ENCODE data around the gene ACTRT2. TPM values are rescaled to one million over a fixed set of nuclear protein-coding genes. Genes with fewer than 3 reads are reported as not detected.

Gene ACTRT2
- total RNA-seq, 1 experiment from 2014 or later = not detected

GRCh38 chr1:3038113-3038551 is 16.9 kb downstream of the ACTRT2 start:
- H3K4me2 ChIP-seq (ENCODE audit: insufficient read depth, insufficient read length, low read length) = no peak overlapping the region
- H2BK15ac ChIP-seq (ENCODE audit: low read depth, low read length) = no peak overlapping the region
- H3K14ac ChIP-seq (ENCODE audit: insufficient read depth, low read length) = no peak overlapping the region
- DNase-seq = no peak
- H3K4ac ChIP-seq (ENCODE audit: low read depth, low read length) = no peak overlapping the region
- no CpG with 5 or more reads among the region's 11 CpGs for WGBS (ENCODE audit: extremely low coverage, insufficient read length, low lambda C conversion rate)
- no peaks in the 10 kb centered on the region for H4K20me1 ChIP-seq (ENCODE audit: control insufficient read depth, insufficient read depth, insufficient read length)
- Mint-ChIP-seq H3K4me1 (peaks cover 0 to 3% of the 10 kb centered on the region in 2 experiments; a peak in 1 of 4 replicates), H3K4me3 (no peak overlapping the region), H3K36me3 (ENCODE audit: insufficient read depth in 1 of 3, low read depth in 3 of 3) (peaks cover 0 to 6% (median 0%) of the 10 kb centered on the region in 3 experiments; a peak in 2 of 7 replicates), H3K27me3 (ENCODE audit: low read depth) (peaks cover 4% of the 10 kb centered on the region), H3K9me3 (peaks cover 0 to 24% of the 10 kb centered on the region in 2 experiments; a peak in 2 of 5 replicates), H3K27ac (no peak overlapping the region)
- no peaks in the 10 kb centered on the region for H3K27me3 ChIP-seq (ENCODE audit: insufficient read depth, low read length)
- H2BK120ac ChIP-seq (ENCODE audit: low read depth, low read length, poor library complexity, severe bottlenecking) = no peak overlapping the region
- H3K9ac ChIP-seq (ENCODE audit: extremely low read depth, insufficient read length, low read length) = no peak overlapping the region
- no peak overlapping the region for H3K18ac ChIP-seq (ENCODE audit: insufficient read length, low read depth, low read length)
- H3K27ac ChIP-seq (ENCODE audit: insufficient read length, low read depth, low read length) = no peak overlapping the region
- no peak overlapping the region for H2BK5ac ChIP-seq (ENCODE audit: insufficient read length, low read length)
- H2BK20ac ChIP-seq (ENCODE audit: low read depth, low read length, poor library complexity, severe bottlenecking) = no peak overlapping the region
- no peaks in the 10 kb centered on the region for H3K79me2 ChIP-seq (ENCODE audit: insufficient read depth, low read length)
- H2BK12ac ChIP-seq (ENCODE audit: insufficient read length, low read depth, low read length) = no peak overlapping the region
- H3K9me3 ChIP-seq (ENCODE audit: control insufficient read depth, low read depth, low read length) = peaks cover 8% of the 10 kb centered on the region
- no peaks in the 10 kb centered on the region for H3K23me2 ChIP-seq (ENCODE audit: insufficient read length, low read depth, low read length, poor library complexity, severe bottlenecking)
- H2AFZ ChIP-seq (ENCODE audit: low read length) = no peak overlapping the region
- H3K4me1 ChIP-seq (ENCODE audit: insufficient read depth, low read length) = no peaks in the 10 kb centered on the region
- H4K8ac ChIP-seq (replicated peaks; ENCODE audit: insufficient read length, low read depth, low read length) = no peak overlapping the region
- TF ChIP-seq, protein P1, sequence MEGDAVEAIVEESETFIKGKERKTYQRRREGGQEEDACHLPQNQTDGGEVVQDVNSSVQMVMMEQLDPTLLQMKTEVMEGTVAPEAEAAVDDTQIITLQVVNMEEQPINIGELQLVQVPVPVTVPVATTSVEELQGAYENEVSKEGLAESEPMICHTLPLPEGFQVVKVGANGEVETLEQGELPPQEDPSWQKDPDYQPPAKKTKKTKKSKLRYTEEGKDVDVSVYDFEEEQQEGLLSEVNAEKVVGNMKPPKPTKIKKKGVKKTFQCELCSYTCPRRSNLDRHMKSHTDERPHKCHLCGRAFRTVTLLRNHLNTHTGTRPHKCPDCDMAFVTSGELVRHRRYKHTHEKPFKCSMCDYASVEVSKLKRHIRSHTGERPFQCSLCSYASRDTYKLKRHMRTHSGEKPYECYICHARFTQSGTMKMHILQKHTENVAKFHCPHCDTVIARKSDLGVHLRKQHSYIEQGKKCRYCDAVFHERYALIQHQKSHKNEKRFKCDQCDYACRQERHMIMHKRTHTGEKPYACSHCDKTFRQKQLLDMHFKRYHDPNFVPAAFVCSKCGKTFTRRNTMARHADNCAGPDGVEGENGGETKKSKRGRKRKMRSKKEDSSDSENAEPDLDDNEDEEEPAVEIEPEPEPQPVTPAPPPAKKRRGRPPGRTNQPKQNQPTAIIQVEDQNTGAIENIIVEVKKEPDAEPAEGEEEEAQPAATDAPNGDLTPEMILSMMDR (conservative IDR thresholded peaks at IDR 0.05) = no peak
- no peak overlapping the region for H3T11ph ChIP-seq (ENCODE audit: low read length)
- H3K56ac ChIP-seq (ENCODE audit: insufficient read length, low read depth, low read length) = no peak overlapping the region
- no peak overlapping the region for H4K91ac ChIP-seq (ENCODE audit: insufficient read length, low read depth, low read length)
- no peaks in the 10 kb centered on the region for H3K79me1 ChIP-seq (ENCODE audit: insufficient read depth, low read depth, low read length, poor library complexity, severe bottlenecking)
- no peak overlapping the region for H4K5ac ChIP-seq (ENCODE audit: insufficient read length, low read depth, low read length)
- no peak overlapping the region for H2AK5ac ChIP-seq (ENCODE audit: insufficient read length, low read length)
- H3K23ac ChIP-seq (ENCODE audit: insufficient read length, low read depth, low read length) = no peak overlapping the region
